WI38 (cell line): ENCODE results near the gene DIP2C.

Experiments
- H3K4me3 ChIP-seq: 2 replicates; pipeline ENCODE4 v1.5.1; 2011; ENCODE audit warnings: low read depth, mild to moderate bottlenecking, control low read depth, low read length
- TF ChIP-seq, protein P1 (sequence below): IDR thresholded peaks from 2 replicates; pipeline ENCODE4 v1.5.1; 2012; ENCODE audit warnings: low read depth, mild to moderate bottlenecking, control low read depth, low read length

DIP2C gene

DNA sequence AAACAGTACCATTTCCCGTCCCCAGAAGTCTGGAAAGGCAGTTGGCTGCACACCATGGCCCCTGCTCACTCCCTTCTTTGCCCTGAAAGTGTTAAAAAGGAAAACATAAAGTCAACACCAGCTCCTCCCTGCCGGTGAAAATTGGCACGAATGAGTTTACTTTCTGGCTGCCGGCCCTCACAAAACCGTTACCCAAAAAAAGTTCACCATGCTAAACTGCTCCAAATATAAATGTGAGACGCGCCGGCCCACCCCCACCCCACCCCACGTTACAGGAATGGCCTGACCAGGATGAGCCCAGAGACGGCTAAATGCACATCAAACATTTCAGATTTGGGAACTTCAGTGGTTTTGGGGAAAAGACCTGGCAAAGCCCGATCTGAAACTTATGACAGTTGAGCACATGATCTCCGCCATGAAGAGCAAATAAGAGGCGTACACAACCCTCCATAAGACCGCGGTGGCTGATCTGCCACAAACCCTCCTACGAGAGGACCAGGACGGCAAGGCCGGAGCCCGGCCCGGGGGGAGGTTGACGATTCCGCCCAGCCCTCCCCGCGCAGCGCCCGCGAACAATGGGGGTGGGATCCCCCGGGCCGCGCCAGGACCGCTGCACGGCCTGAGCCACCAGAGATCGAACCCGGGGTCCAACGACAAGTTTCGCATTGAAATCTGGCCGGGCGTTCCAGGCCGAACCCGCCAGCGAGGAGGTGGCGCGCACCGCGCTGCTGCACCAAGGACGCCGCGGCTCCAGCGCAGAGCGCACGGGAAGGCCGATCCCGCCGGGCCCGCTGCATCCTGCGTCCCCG is 952 bp downstream of the DIP2C start:
- H3K4me3 ChIP-seq, result peak overlapping the region; percentile 84
- TF ChIP-seq, protein P1, sequence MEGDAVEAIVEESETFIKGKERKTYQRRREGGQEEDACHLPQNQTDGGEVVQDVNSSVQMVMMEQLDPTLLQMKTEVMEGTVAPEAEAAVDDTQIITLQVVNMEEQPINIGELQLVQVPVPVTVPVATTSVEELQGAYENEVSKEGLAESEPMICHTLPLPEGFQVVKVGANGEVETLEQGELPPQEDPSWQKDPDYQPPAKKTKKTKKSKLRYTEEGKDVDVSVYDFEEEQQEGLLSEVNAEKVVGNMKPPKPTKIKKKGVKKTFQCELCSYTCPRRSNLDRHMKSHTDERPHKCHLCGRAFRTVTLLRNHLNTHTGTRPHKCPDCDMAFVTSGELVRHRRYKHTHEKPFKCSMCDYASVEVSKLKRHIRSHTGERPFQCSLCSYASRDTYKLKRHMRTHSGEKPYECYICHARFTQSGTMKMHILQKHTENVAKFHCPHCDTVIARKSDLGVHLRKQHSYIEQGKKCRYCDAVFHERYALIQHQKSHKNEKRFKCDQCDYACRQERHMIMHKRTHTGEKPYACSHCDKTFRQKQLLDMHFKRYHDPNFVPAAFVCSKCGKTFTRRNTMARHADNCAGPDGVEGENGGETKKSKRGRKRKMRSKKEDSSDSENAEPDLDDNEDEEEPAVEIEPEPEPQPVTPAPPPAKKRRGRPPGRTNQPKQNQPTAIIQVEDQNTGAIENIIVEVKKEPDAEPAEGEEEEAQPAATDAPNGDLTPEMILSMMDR, result no peak

- TF ChIP-seq, protein P1, result no peak
- H3K4me3 ChIP-seq, result peak overlapping the region; percentile 84
These were observed 1.7 kb downstream of the DIP2C start for GRCh38 chr10:687583-688311.

DNA sequence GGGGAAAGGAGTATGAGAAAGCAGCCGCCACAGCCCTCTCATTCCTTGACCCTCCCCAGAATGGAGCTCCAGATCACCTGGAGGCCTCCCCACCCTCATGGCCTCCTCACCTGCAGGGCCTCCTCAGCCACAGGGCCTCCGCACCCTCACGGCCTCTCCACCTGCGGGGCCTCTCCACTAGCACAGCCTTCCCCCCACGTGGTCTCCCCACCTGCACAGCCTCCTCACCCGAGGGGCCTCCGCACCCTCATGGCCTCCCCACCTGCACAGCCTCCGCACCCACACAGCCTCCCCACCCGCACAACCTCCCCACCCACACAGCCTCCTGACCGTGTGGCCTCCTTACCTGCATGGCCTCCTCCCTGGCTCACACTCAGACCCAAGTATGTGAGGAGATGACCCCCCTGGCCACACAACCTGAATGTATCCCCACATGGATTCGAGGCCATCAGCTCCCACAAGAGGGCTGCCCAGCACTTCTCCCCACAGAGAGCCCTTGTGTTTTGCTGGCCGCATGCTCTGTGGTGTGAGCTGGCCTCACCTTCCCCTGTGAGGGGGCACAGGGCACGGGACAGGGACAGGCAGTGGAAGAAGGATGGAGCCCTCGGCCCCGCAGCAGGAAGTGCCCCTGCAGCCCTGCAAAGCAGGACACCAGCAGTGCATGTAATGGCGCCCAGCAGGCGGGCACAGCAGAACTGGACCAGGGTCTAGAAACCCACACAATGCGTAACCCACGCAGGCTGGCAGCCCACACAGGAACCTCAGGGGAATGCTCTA is 3.1 kb downstream of the DIP2C start:
- TF ChIP-seq, protein P1, result no peak
- no peak overlapping the region for H3K4me3 ChIP-seq

DNA sequence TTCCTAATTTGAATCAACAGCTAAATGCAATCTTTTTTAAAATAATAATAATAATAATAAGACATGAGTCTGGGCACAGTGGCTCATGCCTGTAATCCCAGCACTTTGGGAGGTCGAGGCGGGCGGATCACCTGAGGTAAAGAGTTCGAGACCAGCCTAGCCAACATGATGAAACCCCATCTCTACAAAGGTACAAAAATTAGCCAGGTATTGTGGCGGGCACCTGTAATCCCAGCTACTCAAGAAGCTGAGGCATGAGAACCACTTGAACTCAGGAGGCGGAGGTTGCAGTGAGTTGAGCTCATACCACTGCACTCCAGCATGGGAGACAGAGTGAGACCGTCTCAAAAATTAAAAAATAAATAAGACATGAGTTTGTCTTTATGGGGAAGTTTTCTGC is 3.9 kb downstream of the DIP2C start:
- no peak overlapping the region for H3K4me3 ChIP-seq
- TF ChIP-seq, protein P1, result no peak

- peak overlapping the region; percentile 55 for H3K4me3 ChIP-seq
These were observed 5.9 kb downstream of the DIP2C start for GRCh38 chr10:683448-684071.

GRCh38 chr10:682931-683447 is 6.5 kb downstream of the DIP2C start:
- TF ChIP-seq, protein P1, result no peak
- peak overlapping the region; percentile 55 for H3K4me3 ChIP-seq

More at GRCh38 chr10:683448-684071, 5.9 kb downstream of the DIP2C start:
- TF ChIP-seq, protein P1, result 0 out of 2 replicates have a peak, but pooled peaks have one; percentile 8
